Astrocyte (in vitro differentiated cells and primary cell): Measurements from ENCODE around the gene ANKAR. TPM values are rescaled to one million over a fixed set of nuclear protein-coding genes. Genes with fewer than 3 reads are reported as not detected.

ENCODE experiments used
- DNase-seq: peaks from one replicate; pipeline ENCODE4 v3.0.0-alpha.2; 2010; ENCODE audit warnings: low read depth
- FAIRE-seq: peaks from 2 replicates; lab custom pipeline; 2011; peaks lifted over from hg19 to GRCh38; lab: Jason Lieb, UNC
- H2AFZ ChIP-seq: 2 replicates; pipeline ENCODE4 v1.6.0; 2012; ENCODE audit warnings: low read depth, low read length, inconsistent platforms
- H3K27ac ChIP-seq: 2 replicates; pipeline ENCODE4 v1.5.1; 2011; ENCODE audit warnings: low read depth, low read length, inconsistent platforms
- H3K27me3 ChIP-seq: 2 replicates; pipeline ENCODE4 v1.6.0; 2011; ENCODE audit warnings: low read length, inconsistent platforms; ENCODE audit not compliant: insufficient read depth
- H3K36me3 ChIP-seq: 2 replicates; pipeline ENCODE4 v1.5.1; 2011; ENCODE audit warnings: low read length, inconsistent platforms; ENCODE audit not compliant: insufficient read depth
- H3K4me1 ChIP-seq: 2 replicates; pipeline ENCODE4 v1.5.1; 2011; ENCODE audit warnings: low read length, inconsistent platforms; ENCODE audit not compliant: insufficient read depth
- H3K4me2 ChIP-seq: 2 replicates; pipeline ENCODE4 v1.6.0; 2012; ENCODE audit warnings: low read length, inconsistent platforms
- H3K4me3 ChIP-seq: 2 replicates; pipeline ENCODE4 v1.5.1; 2011; ENCODE audit warnings: low read depth, mild to moderate bottlenecking, low read length, inconsistent platforms; ENCODE audit not compliant: insufficient read depth
- H3K79me2 ChIP-seq: 2 replicates; pipeline ENCODE4 v1.6.0; 2012; ENCODE audit warnings: mild to moderate bottlenecking, low read length, inconsistent platforms; ENCODE audit not compliant: insufficient read depth
- H3K9ac ChIP-seq: 2 replicates; pipeline ENCODE4 v1.6.0; 2012; ENCODE audit warnings: mild to moderate bottlenecking, low read length, inconsistent platforms
- H3K9me3 ChIP-seq: 2 replicates; pipeline ENCODE4 v1.5.1; 2012; ENCODE audit warnings: low read depth, mild to moderate bottlenecking, low read length, inconsistent platforms; ENCODE audit not compliant: insufficient read depth
- H4K20me1 ChIP-seq: 2 replicates; pipeline ENCODE4 v1.6.0; 2012; ENCODE audit warnings: low read length, inconsistent platforms; ENCODE audit not compliant: insufficient read depth
- H3K27ac Mint-ChIP-seq: one replicate; pipeline ENCODE4 v1.8.0; 2021; ENCODE audit warnings: mild to moderate bottlenecking, mixed read lengths; ENCODE audit not compliant: unreplicated experiment
- H3K27me3 Mint-ChIP-seq: one replicate; pipeline ENCODE4 v1.8.0; 2021; ENCODE audit warnings: low read depth, mixed read lengths; ENCODE audit not compliant: unreplicated experiment
- H3K36me3 Mint-ChIP-seq: one replicate; pipeline ENCODE4 v1.8.0; 2021; ENCODE audit warnings: low read depth, mixed read lengths; ENCODE audit not compliant: unreplicated experiment
- H3K4me1 Mint-ChIP-seq: one replicate; pipeline ENCODE4 v1.8.0; 2021; ENCODE audit warnings: low read depth, mixed read lengths; ENCODE audit not compliant: unreplicated experiment
- H3K4me3 Mint-ChIP-seq: one replicate; pipeline ENCODE4 v1.8.0; 2021; ENCODE audit warnings: mild to moderate bottlenecking, moderate library complexity, mixed read lengths; ENCODE audit not compliant: unreplicated experiment
- H3K9me3 Mint-ChIP-seq: one replicate; pipeline ENCODE4 v1.8.0; 2021; ENCODE audit warnings: mild to moderate bottlenecking, mixed read lengths; ENCODE audit not compliant: unreplicated experiment
- CTCF ChIP-seq: IDR thresholded peaks from 2 replicates; pipeline ENCODE4 v1.5.1; 2011; ENCODE audit warnings: low read depth, mild to moderate bottlenecking, inconsistent platforms, low read length, moderate library complexity; ENCODE audit not compliant: insufficient read depth
- EZH2 ChIP-seq: IDR thresholded peaks from 2 replicates; pipeline ENCODE4 v1.6.1; 2012; ENCODE audit warnings: mild to moderate bottlenecking, low read length, inconsistent platforms; ENCODE audit not compliant: insufficient read depth
- total RNA-seq: library from RNA; stranded (reverse); gene quantifications from 2 replicates; pipeline ENCODE4 v1.2.1, GENCODE V29; 2021

Gene ANKAR
- total RNA-seq, 1 donor from 2014 or later, result 3.6 TPM

- Histone ChIP-seq H3K4me2 (no peak overlapping the region), H3K79me2 (no peaks in the 10 kb centered on the region), H3K9me3 (no peaks in the 10 kb centered on the region), H3K4me3 (no peak overlapping the region), H3K27me3 (no peaks in the 10 kb centered on the region), H2AFZ (no peak overlapping the region), H3K36me3 (no peaks in the 10 kb centered on the region), H4K20me1 (no peaks in the 10 kb centered on the region), H3K27ac (no peak overlapping the region), H3K4me1 (no peaks in the 10 kb centered on the region), H3K9ac (no peak overlapping the region)
- DNase-seq, result no peak
- Mint-ChIP-seq H3K36me3 (no peaks in the 10 kb centered on the region), H3K4me1 (peaks cover 3% of the 10 kb centered on the region), H3K4me3 (no peak overlapping the region), H3K9me3 (no peaks in the 10 kb centered on the region), H3K27me3 (no peaks in the 10 kb centered on the region), H3K27ac (no peak overlapping the region)
- TF ChIP-seq CTCF, result no peak
- no peak for TF ChIP-seq EZH2
- no peak for FAIRE-seq
Observed at GRCh38 chr2:189627789-189628188, 46.7 kb upstream of the ANKAR start.

- Mint-ChIP-seq H3K36me3 (no peaks in the 10 kb centered on the region), H3K4me1 (peaks cover 4% of the 10 kb centered on the region), H3K27ac (no peak overlapping the region), H3K27me3 (no peaks in the 10 kb centered on the region), H3K4me3 (no peak overlapping the region), H3K9me3 (no peaks in the 10 kb centered on the region)
- H3K79me2 ChIP-seq, result no peaks in the 10 kb centered on the region
- H4K20me1 ChIP-seq, result no peaks in the 10 kb centered on the region
- TF ChIP-seq EZH2 (no peak), CTCF (no peak)
- H3K9me3 ChIP-seq, result no peaks in the 10 kb centered on the region
- no peak overlapping the region for H3K27ac ChIP-seq
- no peak overlapping the region for H3K4me3 ChIP-seq
- no peaks in the 10 kb centered on the region for H3K4me1 ChIP-seq
- H2AFZ ChIP-seq, result no peak overlapping the region
- no peak overlapping the region for H3K4me2 ChIP-seq
- H3K36me3 ChIP-seq, result no peaks in the 10 kb centered on the region
- H3K27me3 ChIP-seq, result no peaks in the 10 kb centered on the region
- no peak overlapping the region for H3K9ac ChIP-seq
- FAIRE-seq, result no peak
- no peak for DNase-seq
Observed at GRCh38 chr2:189628817-189629530, 45.5 kb upstream of the ANKAR start.
